GM19025 (cell line): ENCODE data around the gene PPP6R3.

Experiments used
- ATAC-seq: cut with Tn5 transposase; IDR thresholded peaks from one replicate; pipeline ENCODE4 v1.9.1; 2021; ENCODE audit warnings: mild to moderate bottlenecking, low read depth, moderate library complexity; ENCODE audit not compliant: unreplicated experiment

The PPP6R3 gene

GRCh38 chr11:68480852-68481510 lies 20.4 kb downstream of the PPP6R3 start:
- no peak for ATAC-seq

- no peak for ATAC-seq
Measured at GRCh38 chr11:68481579-68482240, 21.2 kb downstream of the PPP6R3 start.

- no peak for ATAC-seq
Measured at GRCh38 chr11:68488623-68489022, 28.1 kb downstream of the PPP6R3 start.

GRCh38 chr11:68495220-68495729 lies 34.7 kb downstream of the PPP6R3 start:
- no peak for ATAC-seq

- ATAC-seq, result no peak
Measured at GRCh38 chr11:68495872-68496271, 35.3 kb downstream of the PPP6R3 start.

- ATAC-seq, result no peak
Measured at GRCh38 chr11:68497761-68498160, 37.2 kb downstream of the PPP6R3 start.

- ATAC-seq, result no peak
Measured at GRCh38 chr11:68498321-68498720, 37.8 kb downstream of the PPP6R3 start.

- no peak for ATAC-seq
Measured at GRCh38 chr11:68498903-68499883, 38.6 kb downstream of the PPP6R3 start.

GRCh38 chr11:68500206-68500605 lies 39.7 kb downstream of the PPP6R3 start:
- ATAC-seq, result no peak

- ATAC-seq, result no peak
Measured at GRCh38 chr11:68501813-68502212, 41.3 kb downstream of the PPP6R3 start.

GRCh38 chr11:68503251-68503687 lies 42.7 kb downstream of the PPP6R3 start:
- no peak for ATAC-seq

GRCh38 chr11:68503792-68504191 lies 43.2 kb downstream of the PPP6R3 start:
- no peak for ATAC-seq

GRCh38 chr11:68504432-68505066 lies 44.0 kb downstream of the PPP6R3 start:
- ATAC-seq, result no peak

GRCh38 chr11:68505596-68505995 lies 45.0 kb downstream of the PPP6R3 start:
- no peak for ATAC-seq

- no peak for ATAC-seq
Measured at GRCh38 chr11:68506908-68507307, 46.4 kb downstream of the PPP6R3 start.

GRCh38 chr11:68508425-68508824 lies 47.9 kb downstream of the PPP6R3 start:
- no peak for ATAC-seq

GRCh38 chr11:68509066-68509465 lies 48.5 kb downstream of the PPP6R3 start:
- ATAC-seq, result no peak

- no peak for ATAC-seq
Measured at GRCh38 chr11:68513930-68514487, 53.5 kb downstream of the PPP6R3 start.

GRCh38 chr11:68517121-68517741 lies 56.7 kb downstream of the PPP6R3 start:
- no peak for ATAC-seq

- ATAC-seq, result no peak
Measured at GRCh38 chr11:68518191-68518590, 57.6 kb downstream of the PPP6R3 start.
